ENCODE measurements around the gene TSPEAR. TPM values are rescaled to one million over a fixed set of nuclear protein-coding genes. Genes with fewer than 3 reads are reported as not detected.

The TSPEAR gene
- total and polyA plus RNA-seq, 9 of the 15 experiments (the other 6 are each of a cell fraction or from before 2014, with no cell fraction given), result not detected

DNA sequence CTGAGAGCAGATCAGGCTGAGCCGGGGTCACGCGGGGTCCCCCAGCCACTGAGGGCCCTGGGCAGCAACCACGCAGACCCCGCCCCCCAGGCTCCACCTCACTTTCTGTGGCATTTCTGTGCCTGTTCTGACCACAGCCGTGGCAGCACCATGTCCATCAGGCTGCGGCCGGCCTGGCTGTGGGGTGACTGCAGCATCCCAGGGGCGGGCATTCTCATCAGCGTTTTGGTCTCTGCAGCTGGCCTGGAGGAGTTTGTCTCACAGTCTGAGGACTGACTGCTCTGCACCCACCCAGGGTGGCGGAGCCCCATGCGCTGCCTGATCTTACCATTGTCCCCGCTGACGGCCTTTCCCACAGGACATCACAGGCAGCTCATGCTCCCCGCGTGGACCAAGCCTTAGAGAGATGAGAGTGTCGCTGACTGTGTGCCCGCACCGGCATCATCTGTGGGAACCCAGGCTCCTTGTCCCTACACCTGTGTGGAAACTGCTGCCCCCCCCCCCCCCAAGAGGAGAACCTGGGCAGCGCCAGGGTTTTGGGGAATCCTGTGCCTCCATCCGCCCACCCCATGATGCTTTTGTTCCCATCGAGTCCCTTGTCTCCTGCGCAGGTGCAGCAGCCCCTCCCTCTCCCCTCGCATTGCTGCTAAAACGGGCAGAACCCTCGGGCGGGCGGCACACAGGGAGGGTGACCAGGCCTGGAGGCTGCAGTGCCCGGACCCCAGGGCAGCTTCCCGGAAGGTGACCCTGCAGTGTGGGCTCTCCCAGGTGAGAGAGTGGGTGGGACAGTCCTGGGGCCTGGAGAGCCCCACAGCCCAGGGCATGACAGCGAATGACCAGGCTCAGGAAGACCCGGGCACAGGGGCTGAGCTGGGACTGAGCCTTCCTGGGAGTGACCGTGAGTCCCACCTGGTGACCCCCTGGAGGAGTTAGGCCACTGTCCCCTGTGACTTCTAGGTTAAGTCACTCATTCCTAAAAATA lies 173.2 kb downstream of the TSPEAR start:
- no peaks in the 10 kb centered on the region; the same call in 1 of the 2 replicates for H3K9me3 ChIP-seq (replicated peaks; ENCODE audit: control insufficient read depth, insufficient read depth, low read depth, low read length)
- H3K79me2 ChIP-seq (ENCODE audit: control insufficient read depth, insufficient read depth, low read length), result no peaks in the 10 kb centered on the region
- no peaks in the 10 kb centered on the region for H4K20me1 ChIP-seq (replicated peaks; ENCODE audit: control insufficient read depth, insufficient read depth, low read length)
- no peak overlapping the region for H3K27ac ChIP-seq (ENCODE audit: extremely low read depth, low read depth, low read length)
- no peaks in the 10 kb centered on the region for H3K9me1 ChIP-seq (ENCODE audit: control insufficient read depth, insufficient read depth, low read length)
- BruUV-seq (replicated peaks), result no TSS peak
- no peak for DNase-seq (ENCODE audit: extremely low read depth in 1 of 4, low spot score in 3 of 4)
- no peak overlapping the region for H3K9ac ChIP-seq (ENCODE audit: insufficient read depth in 1 of 2, low read depth in 2 of 2, low read length in 2 of 2)
- no peak overlapping the region for H2AFZ ChIP-seq (ENCODE audit: low read depth, low read length)
- intact Hi-C loops (cut with micrococcal nuclease) (no loop called here), in situ Hi-C loops (cut with MboI) (no loop called here)
- ChIA-PET POLR2A (interaction anchor here (0.6 to 0.7 kb wide), 2 partner anchors 22 to 264 kb away, joined by 4 read pairs; no protein-coding TSS in a partner anchor), CTCF (ENCODE audit: low intra/inter-chr PET ratio) (no interaction called here)
- no peak overlapping the region for H3K4me3 ChIP-seq
- no peak for FAIRE-seq
- under 1% methylated on average over 33 of the region's 33 CpGs for WGBS (ENCODE audit: insufficient coverage, low coverage, missing lambda C conversion rate)
- peaks cover 0 to 12% of the 10 kb centered on the region in 2 experiments; a peak in 2 of 5 replicates for H3K4me1 ChIP-seq (replicated peaks in 1 of 2; ENCODE audit: control insufficient read depth in 2 of 2, insufficient read depth in 2 of 2, low read length in 2 of 2)
- no peak for ATAC-seq
- no peaks in the 10 kb centered on the region for H3K36me3 ChIP-seq (ENCODE audit: control insufficient read depth, insufficient read depth, low read length)
- H3K27me3 ChIP-seq (ENCODE audit: control insufficient read depth in 2 of 2, insufficient read depth in 2 of 2, low read length in 2 of 2), result peaks cover 5 to 34% of the 10 kb centered on the region in 2 experiments; a peak in 4 of 5 replicates
- H3K4me2 ChIP-seq (ENCODE audit: insufficient read depth, low read length), result no peak overlapping the region
- TF ChIP-seq, protein P1, sequence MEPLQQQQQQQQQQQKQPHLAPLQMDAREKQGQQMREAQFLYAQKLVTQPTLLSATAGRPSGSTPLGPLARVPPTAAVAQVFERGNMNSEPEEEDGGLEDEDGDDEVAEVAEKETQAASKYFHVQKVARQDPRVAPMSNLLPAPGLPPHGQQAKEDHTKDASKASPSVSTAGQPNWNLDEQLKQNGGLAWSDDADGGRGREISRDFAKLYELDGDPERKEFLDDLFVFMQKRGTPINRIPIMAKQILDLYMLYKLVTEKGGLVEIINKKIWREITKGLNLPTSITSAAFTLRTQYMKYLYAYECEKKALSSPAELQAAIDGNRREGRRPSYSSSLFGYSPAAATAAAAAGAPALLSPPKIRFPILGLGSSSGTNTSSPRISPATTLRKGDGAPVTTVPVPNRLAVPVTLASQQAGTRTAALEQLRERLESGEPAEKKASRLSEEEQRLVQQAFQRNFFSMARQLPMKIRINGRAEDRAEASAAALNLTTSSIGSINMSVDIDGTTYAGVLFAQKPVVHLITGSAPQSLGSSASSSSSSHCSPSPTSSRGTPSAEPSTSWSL (CRISPR knock-in tag; IDR thresholded peaks at IDR 0.05; ENCODE audit: borderline replicate concordance), result no peak
- TF ChIP-seq PRMT5 (CRISPR knock-in tag; IDR thresholded peaks at IDR 0.05) (no peak), HNRNPK (IDR thresholded peaks at IDR 0.05; ENCODE audit: low read depth, low read length, poor library complexity, severe bottlenecking) (no peak), HLTF (IDR thresholded peaks at IDR 0.05) (no peak), NCOA4 (IDR thresholded peaks at IDR 0.05; ENCODE audit: partially characterized antibody) (no peak), EWSR1 (IDR thresholded peaks at IDR 0.05; ENCODE audit: borderline replicate concordance, low read depth, partially characterized antibody) (no peak), ZNF146 (CRISPR knock-in tag; IDR thresholded peaks at IDR 0.05; ENCODE audit: unreplicated experiment) (no peak), ZNF589 (CRISPR knock-in tag; IDR thresholded peaks at IDR 0.05; ENCODE audit: low read depth) (no peak), PHB2 (IDR thresholded peaks at IDR 0.05; ENCODE audit: low read depth) (no peak), XRCC3 (IDR thresholded peaks at IDR 0.05) (no peak), RBM25 (IDR thresholded peaks at IDR 0.05; ENCODE audit: low read depth, low read length, severe bottlenecking) (no peak), ZNF23 (CRISPR knock-in tag; IDR thresholded peaks at IDR 0.05) (no peak), ZNF324 (CRISPR knock-in tag; IDR thresholded peaks at IDR 0.05) (no peak), GATA2 (CRISPR knock-in tag; IDR thresholded peaks at IDR 0.05) (no peak), EP400 (IDR thresholded peaks at IDR 0.05) (no peak), MTA1 (IDR thresholded peaks at IDR 0.05; ENCODE audit: borderline replicate concordance) (no peak)
- TF ChIP-seq, protein P2, sequence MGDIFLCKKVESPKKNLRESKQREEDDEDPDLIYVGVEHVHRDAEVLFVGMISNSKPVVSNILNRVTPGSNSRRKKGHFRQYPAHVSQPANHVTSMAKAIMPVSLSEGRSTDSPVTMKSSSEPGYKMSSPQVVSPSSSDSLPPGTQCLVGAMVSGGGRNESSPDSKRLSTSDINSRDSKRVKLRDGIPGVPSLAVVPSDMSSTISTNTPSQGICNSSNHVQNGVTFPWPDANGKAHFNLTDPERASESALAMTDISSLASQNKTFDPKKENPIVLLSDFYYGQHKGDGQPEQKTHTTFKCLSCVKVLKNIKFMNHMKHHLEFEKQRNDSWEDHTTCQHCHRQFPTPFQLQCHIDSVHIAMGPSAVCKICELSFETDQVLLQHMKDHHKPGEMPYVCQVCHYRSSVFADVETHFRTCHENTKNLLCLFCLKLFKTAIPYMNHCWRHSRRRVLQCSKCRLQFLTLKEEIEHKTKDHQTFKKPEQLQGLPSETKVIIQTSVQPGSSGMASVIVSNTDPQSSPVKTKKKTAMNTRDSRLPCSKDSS (IDR thresholded peaks at IDR 0.05; ENCODE audit: low read depth, partially characterized antibody), result no peak
- TF ChIP-seq, protein P3, sequence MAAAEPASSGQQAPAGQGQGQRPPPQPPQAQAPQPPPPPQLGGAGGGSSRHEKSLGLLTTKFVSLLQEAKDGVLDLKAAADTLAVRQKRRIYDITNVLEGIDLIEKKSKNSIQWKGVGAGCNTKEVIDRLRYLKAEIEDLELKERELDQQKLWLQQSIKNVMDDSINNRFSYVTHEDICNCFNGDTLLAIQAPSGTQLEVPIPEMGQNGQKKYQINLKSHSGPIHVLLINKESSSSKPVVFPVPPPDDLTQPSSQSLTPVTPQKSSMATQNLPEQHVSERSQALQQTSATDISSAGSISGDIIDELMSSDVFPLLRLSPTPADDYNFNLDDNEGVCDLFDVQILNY (CRISPR knock-in tag; IDR thresholded peaks at IDR 0.05), result no peak
